Muscle of arm (tissue), 12 donors: ENCODE results near the gene PDZD2. TPM values are rescaled to one million over a fixed set of nuclear protein-coding genes. Genes with fewer than 3 reads are reported as not detected.

Experiments
- DNase-seq: peaks from one replicate; pipeline ENCODE4 v3.0.0-alpha.2; 2013
- polyA plus RNA-seq, 12 donors: library from polyadenylated mRNA; unstranded; fragments of 120-200 nt; gene quantifications; one replicate each; pipeline ENCODE4 v1.2.1, GENCODE V29; 2013; ENCODE audit not compliant: insufficient read length in 12 of 12

Gene PDZD2
- polyA plus RNA-seq, 12 donors = 5.0 to 28.2 (median 8.6) TPM; not detected in 1

- no peak for DNase-seq
Measured at GRCh38 chr5:32136342-32136741, 497.4 kb downstream of the PDZD2 start.

DNA sequence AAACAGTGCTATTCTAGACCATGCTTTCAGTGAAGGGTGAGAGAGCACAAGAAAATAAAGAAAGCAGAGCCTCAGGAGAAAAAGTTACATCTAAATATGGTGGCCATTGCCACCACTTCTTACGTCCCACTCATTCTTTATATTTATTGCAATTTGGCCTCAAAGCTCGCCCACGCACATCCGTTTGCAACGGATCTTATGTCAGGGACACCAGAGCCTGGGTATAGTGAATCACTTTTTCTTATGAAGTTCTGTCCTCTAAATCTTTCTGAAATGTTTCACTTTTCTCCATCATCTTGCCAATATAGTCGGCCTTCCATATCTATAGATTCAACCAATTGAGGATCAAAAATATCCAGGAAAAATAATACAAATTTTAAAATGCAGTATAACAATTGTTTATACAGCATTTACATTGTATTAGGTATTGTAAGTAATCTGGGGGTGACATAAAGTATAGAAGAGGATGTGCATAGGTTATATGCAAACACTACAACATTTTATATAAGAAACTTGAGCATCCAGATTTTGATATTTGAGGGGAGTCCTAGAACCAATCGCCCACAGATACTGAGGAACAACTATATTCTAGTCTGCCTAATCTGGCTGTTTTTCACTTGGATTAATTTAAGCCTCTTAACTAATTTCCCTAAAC lies 500.0 kb downstream of the PDZD2 start:
- no peak for DNase-seq

DNA sequence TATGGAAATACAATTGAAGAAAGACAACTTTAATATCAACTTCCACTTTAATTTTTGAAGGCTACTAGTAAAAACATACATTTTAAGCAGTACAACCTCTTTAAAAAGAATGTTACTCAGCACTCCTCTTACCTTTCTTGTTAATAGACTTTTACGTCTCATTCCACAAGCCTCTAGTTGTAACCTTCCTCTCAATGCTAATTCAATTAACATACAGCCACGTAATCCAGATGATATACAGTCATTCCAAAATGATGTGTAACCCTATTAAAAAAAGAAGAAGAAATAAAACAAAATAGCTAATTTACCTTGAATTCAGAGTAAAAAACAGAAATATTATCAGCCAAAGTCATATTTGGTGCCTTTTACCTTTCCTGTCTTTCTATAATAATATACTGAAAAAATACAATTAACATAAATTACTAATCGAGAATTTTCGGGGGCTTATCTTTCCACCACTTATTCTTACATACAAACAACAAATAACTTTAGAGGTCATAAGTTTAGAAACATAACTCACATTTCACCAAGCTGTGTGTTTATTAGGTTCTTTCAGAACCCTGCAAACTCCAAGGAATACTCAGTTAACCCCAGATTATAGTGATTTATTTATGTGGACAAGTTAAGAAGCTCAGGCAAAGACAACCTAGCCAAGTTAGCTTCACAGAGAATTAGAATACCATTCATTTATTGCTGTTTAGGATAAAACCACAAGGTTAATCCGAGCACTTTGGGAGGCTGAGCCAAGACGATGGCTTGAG lies 504.9 kb downstream of the PDZD2 start:
- DNase-seq = no peak

DNA sequence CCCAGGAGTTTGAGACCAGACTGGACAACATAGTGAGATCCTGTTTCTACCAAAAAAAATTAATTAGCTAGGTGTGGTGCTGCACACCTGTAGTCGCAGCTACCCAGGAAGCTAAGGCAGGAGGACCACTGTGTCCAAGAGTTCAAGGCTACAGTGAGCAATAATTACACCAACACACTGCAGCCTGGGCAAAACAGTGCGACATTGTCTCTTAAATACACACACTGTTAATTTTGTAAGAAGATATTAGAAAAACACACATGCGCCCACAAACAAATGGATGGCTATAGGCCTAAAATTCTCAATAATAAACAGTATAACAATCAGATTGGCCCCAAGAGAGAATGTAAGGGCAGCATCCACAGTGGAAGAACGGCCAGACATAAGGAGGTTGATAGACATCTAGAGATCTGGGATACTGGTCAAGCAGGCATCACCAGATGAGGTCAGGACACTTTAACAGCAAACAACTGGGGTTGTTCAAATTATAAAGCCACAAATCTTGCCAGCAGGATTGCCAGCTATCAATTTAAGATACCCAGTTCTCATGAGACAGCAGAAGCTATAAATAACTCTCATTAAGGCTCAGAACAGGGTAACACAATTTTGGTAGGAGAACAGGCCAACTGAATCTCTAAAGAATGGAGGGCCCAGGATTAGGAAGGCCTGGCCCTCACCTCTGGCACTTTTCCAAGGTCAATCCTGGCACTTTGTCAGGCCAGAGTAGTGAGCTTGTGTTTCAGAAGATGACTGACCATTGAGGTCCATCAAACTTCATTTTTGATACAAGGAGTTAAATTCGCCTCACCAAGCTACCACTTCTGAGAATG lies 505.7 kb downstream of the PDZD2 start:
- no peak for DNase-seq

DNA sequence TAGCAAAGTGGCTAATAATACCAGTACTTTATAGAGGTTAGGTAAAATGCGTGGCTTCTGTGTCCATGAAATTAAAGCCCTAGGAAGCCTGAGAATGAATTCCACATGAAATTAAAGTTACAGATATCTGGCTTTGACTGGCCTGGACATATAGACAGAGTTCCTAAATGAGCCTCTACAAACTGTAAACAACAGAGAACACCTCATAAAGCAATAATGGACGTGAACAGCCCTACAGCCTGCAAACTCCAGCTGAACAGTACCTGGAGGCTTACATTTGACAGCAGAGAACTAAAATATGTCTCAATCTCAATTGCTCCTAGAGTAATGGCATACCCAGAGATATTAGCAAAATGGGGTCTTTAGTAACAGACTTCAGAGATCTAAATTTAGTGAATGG lies 506.4 kb downstream of the PDZD2 start:
- no peak for DNase-seq

GRCh38 chr5:32147236-32147635 lies 508.3 kb downstream of the PDZD2 start:
- DNase-seq = no peak

GRCh38 chr5:32147959-32148358 lies 509.0 kb downstream of the PDZD2 start:
- no peak for DNase-seq

- no peak for DNase-seq
Measured at GRCh38 chr5:32150366-32150765, 511.4 kb downstream of the PDZD2 start.

GRCh38 chr5:32151198-32151597 lies 512.3 kb downstream of the PDZD2 start:
- DNase-seq = no peak

- DNase-seq = no peak
Measured at GRCh38 chr5:32153723-32154122, 514.8 kb downstream of the PDZD2 start.

DNA sequence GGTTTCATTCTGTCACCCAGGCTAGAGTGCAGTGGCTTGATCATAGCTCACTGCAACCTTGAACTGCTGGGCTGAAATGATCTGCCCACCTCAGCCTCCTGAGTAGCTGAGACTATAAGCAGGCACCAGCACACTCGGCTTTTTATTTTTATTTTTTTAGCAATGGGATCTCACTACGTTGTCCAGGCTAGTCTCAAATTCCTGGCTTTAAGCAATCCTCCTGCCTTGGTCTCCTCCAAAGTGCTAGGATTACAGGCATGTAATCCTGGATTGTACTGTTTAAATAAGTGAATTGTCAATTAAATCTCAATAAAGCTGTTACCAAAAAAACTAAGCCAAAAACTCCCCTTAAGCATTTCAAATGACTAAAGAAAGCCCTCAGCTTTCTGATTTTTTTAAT lies 516.3 kb downstream of the PDZD2 start:
- DNase-seq = no peak

DNA sequence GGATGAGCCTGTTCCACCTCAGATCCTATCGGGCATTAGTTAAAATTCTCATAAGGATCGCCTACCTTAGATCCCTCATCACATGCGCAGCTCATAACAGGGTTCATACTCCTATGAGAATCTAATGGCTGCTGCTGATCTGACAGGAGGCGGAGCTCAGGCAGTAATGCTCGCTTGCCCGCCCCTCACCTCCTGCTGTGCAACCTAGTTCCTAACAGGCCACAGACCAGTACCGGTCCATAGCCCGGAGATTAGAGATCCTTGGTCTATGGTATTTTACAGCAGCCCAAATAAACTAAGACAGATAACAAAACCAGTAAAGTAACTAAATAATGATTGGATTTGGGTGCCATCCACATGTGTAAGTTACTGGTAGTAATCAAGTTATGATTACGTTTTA lies 517.7 kb downstream of the PDZD2 start:
- DNase-seq = no peak

- no peak for DNase-seq
Measured at GRCh38 chr5:32157078-32157477, 518.1 kb downstream of the PDZD2 start.

- DNase-seq = no peak
Measured at GRCh38 chr5:32158679-32158975, 519.7 kb downstream of the PDZD2 start.

DNA sequence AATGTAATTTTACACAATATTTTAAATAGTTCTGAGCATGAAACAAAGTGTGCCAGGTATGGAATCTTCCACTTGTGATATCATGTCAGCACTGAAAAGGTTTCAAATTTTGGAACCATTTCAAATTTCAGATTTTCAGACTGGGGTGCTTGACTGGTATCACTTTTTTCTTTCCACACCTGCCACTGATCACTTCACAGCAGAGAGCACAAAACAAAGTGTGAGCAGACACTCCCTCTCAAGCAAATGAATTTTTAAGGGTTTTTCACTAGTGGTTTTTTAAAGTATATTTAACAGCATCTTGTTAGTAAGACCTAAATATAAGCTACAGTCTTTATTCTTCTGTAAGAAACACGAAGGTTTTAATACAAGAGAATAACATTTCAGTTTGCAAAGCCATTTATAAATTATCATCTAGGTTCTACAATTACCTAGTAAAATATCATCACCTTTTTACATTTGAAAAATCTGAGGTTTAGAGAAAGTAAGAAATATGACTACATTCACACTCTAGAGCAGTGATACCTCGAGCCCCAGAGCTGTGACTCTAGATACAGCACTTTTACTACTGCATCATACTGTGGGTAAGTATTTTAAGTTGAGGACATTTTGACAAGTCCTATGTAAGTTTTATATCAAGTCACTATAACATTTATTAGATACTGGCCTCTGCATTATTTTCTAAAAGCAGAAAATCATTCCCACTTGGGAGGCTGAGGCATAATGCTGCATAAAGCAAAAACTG lies 520.6 kb downstream of the PDZD2 start:
- no peak for DNase-seq

DNA sequence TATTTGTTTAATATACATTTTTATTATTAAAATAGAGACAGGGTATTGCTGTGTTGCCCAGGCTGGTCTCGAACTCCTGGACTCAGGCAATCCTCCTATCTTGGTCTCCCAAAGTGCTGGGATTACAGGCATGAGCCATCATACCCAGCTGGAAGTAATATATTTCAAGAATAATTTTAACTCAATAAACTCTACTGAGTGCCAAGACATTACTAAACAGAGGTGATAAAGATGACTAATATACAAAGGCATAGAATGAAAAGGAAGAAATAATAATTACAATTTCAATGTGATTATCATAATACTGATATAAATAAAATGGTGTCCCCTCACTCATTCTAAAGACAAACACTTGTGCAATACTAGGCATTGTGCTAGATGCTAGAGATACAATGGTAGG lies 521.3 kb downstream of the PDZD2 start:
- DNase-seq = no peak

Other genes starting within 250 kb of the PDZD2 start
- gene DROSHA, start 107.0 kb upstream of the PDZD2 start, polyA plus RNA-seq = 10 to 100 TPM in 11 of 12 donors, not detected in 1; 33.4 to 88.7 (median 55.0) TPM
- gene C5orf22, start 106.8 kb upstream of the PDZD2 start, polyA plus RNA-seq = 10 to 100 TPM in 11 of 12 donors, not detected in 1; 17.5 to 51.4 (median 22.5) TPM